RWPE1 (cell line): ENCODE data around the gene LCE1E.

Source experiments
- CTCF ChIA-PET: fragments of 350-600 bp; sonication (Branson Sonifier 250); formaldehyde crosslinking; extraction: SDS; loops from one replicate; lab custom pipeline; 2021; lab: Yijun Ruan, JAX
- POLR2A ChIA-PET: fragments of 400-600 bp; formaldehyde crosslinking; extraction: SDS; loops from one replicate; lab custom pipeline; 2020; ENCODE audit warnings: antibody characterized with exemption; ENCODE audit not compliant: low non-redundant PET; lab: Yijun Ruan, JAX
- DNase-seq: peaks from one replicate; pipeline ENCODE4 v3.0.0; 2012; ENCODE audit warnings: low spot score
- H3K27ac ChIP-seq: fragments of 450-650 bp; 2 replicates; pipeline ENCODE4 v1.5.1; 2017
- CTCF ChIP-seq: fragments of 450-650 bp; conservative IDR thresholded peaks from 2 replicates; pipeline ENCODE4 v1.5.1; 2017; ENCODE audit warnings: low read depth, mild to moderate bottlenecking

LCE1E gene

GRCh38 chr1:152786077-152786476 lies at the start of gene LCE1E:
Gene LCE1E (plus strand): TSS chr1:152786257. CDS start chr1:152787300, 1,043 bp downstream.
- POLR2A ChIA-PET = interaction anchor here (0.6 kb wide), 1 partner anchor 14 kb away, joined by 3 read pairs; no protein-coding TSS in a partner anchor
- CTCF ChIA-PET = interaction anchor here (1.4 kb wide), 1 partner anchor 14 kb away, joined by 5 read pairs; no protein-coding TSS in a partner anchor
- TF ChIP-seq CTCF = no peak
- peak; percentile 81 for DNase-seq
- no peak within 1 kb of the TSS for H3K27ac ChIP-seq

- no peak for DNase-seq
- no peak overlapping the region for H3K27ac ChIP-seq
- no peak for TF ChIP-seq CTCF
- ChIA-PET POLR2A (no interaction called here), CTCF (interaction anchor here (1.0 kb wide), 1 partner anchor 132 kb away, joined by 3 read pairs; no protein-coding TSS in a partner anchor)
Observed at GRCh38 chr1:152737997-152738396, 48.1 kb upstream of the LCE1E start.

GRCh38 chr1:152739841-152740240 lies 46.2 kb upstream of the LCE1E start:
- CTCF ChIA-PET = no interaction called here
- TF ChIP-seq CTCF = no peak
- POLR2A ChIA-PET = no interaction called here
- peak; percentile 68 for DNase-seq
- no peak overlapping the region for H3K27ac ChIP-seq

GRCh38 chr1:152741656-152742055 lies 44.4 kb upstream of the LCE1E start:
- no peak overlapping the region for H3K27ac ChIP-seq
- TF ChIP-seq CTCF = no peak
- POLR2A ChIA-PET = no interaction called here
- CTCF ChIA-PET = no interaction called here
- DNase-seq = no peak

GRCh38 chr1:152743371-152744145 lies 42.5 kb upstream of the LCE1E start:
- peak; percentile 77 for DNase-seq
- no peak for TF ChIP-seq CTCF
- CTCF ChIA-PET = no interaction called here
- peak overlapping the region; percentile 54 for H3K27ac ChIP-seq
- POLR2A ChIA-PET = no interaction called here

GRCh38 chr1:152745289-152745704 lies 40.8 kb upstream of the LCE1E start:
- TF ChIP-seq CTCF = no peak
- H3K27ac ChIP-seq = peak overlapping the region; percentile 30; the same call in 1 of the 2 replicates
- peak; percentile 45 for DNase-seq
- CTCF ChIA-PET = no interaction called here
- POLR2A ChIA-PET = no interaction called here
